ENCODE measurements around the gene HELZ.
"Not testable (repeated sequence)": the region's sequence is repeated elsewhere in the genome, so short reads cannot be mapped to it uniquely, and the experiment has no call there.

Gene HELZ

DNA sequence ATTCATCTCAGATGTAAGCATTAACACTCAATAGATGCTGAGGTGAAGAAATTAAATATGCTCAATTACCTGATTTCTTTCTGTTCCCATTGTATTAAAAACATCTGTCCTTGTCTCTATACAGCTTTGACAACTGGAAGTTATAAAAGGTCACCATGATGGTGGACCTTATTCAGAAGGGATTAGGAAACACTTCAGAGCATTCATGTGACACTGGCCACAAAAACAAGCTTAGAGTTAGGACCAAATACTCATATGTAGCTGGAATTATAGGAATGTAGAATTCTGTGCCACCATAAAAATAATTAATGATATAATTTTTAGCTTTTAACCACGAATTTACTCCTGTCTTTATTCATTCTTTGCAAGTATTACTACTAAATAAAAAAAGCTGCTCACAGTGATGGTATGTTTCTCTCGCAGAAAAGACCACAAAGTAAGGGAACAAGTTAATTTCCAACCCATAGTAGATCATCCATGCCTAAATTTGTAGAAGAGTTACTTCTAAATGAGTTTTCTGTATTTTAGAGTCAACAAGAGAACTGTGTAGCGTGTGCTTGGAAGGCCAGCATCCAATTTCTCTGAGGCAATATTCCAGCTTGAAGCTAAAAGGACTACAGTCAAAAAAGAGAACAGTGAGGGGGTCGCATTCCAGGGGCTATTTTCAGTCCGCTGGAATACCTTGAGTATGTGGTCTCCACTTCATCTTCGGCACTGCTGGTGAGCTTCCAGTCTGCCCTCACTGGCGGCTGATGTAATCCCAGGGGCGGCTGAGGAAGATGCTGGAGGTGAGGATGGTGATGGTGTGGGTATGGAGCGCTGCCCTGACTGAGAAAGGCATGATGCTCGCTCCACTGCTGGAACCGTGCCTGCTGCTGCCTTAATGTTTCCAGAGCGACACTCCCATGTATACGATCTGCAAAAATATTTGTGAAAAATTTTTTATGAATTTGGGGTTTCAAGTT lies 136.9 kb downstream of the HELZ start:
- no peak for DNase-seq

- no peak for DNase-seq
Measured at GRCh38 chr17:67107171-67107570, 137.8 kb downstream of the HELZ start.

DNA sequence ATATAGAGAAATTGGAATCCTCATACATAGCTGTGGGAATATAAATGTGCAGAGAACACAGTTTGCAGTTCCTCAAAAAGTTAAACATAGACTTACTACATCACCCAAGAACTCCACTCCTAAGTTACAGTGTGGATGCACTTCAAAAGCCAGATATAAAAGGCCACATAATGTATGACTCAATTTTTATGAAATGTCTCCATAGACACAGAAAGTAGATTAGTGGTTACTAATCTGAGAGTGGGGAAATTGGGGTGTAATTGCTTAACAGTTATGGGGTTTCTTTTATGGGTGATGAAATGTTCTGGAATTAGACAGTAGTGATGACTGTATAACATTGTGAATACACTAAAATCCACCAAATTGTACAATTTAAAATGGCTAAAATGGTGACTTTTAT lies 139.8 kb downstream of the HELZ start:
- no peak for DNase-seq

DNA sequence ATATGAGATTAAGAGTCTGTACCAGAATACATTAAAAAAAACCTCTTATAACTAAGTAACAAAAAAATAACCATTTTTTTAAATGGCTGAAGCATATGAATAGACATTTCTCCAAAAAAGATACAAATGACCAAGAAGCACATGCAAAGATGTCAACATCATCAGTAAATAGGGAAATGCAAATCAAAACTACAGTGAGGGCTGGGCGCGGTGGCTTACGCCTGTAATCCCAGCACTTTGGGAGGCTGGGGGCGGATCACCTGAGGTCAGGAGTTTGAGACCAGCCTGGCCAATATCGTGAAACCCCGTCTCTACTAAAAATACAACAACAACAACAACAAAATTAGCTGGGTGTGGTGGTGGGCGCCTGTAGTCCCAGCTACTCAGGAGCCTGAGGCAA lies 140.4 kb downstream of the HELZ start:
- DNase-seq, result not testable (repeated sequence)

DNA sequence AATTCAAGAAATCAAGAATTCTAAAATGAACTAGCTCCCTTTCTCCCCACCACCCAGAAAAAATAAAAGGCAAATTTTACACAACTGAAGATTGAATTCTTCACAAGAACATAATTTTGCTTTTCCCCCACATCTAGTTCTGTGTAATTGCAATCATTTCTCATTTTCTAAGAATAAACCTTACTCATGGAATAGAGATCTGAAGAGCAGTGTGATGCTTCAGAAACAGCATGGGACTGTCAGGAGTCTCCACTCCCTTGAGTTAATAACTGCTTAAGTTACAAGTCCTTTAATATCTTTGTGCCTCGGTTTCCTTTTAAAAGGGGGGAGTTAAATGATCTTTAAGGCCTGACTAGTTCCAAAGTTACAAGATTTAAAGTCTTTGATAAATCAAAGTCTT lies 147.0 kb downstream of the HELZ start:
- no peak for DNase-seq

- DNase-seq, result no peak
Measured at GRCh38 chr17:67096609-67097008, 148.4 kb downstream of the HELZ start.

DNA sequence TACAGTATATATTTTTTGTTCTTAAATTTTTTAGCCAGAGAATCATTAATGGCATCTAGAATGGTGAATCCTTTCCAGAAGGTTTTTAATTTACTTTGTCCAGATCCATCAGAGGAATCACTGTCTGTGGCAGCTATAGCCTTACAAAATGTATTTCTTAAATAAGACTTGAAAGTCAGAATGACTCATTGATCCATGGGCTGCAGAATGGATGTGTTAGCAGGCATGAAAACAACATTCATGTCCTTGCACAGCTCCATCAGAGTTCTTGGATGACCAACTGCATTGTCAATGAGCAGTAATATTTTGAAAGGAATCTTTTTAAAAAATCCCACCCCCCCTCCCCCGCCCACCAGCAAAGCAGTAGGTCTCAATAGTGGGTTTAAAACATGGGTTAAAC lies 149.2 kb downstream of the HELZ start:
- DNase-seq, result no peak

DNA sequence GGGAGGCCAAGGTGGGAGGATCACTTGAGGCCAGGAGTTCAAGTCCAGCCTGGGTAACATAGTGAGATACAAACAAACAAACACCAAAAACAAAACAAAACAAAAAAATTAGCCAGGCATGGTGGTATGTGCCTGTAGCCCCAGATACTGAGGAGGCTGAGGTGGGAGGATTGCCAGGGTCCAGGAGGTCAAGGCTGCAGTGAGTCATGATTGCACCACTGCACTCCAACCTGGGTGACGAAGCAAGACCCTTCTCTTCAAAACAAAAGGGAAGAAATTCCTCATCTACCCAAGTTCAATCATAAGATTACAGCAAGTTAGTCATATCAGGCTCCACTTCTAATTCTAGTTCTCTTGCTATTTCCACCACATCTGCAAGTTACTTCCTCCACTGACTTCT lies 149.7 kb downstream of the HELZ start:
- DNase-seq, result not testable (repeated sequence)

GRCh38 chr17:67093348-67093747 lies 151.6 kb downstream of the HELZ start:
- no peak for DNase-seq

GRCh38 chr17:67092710-67093109 lies 152.3 kb downstream of the HELZ start:
- not testable (repeated sequence) for DNase-seq

DNA sequence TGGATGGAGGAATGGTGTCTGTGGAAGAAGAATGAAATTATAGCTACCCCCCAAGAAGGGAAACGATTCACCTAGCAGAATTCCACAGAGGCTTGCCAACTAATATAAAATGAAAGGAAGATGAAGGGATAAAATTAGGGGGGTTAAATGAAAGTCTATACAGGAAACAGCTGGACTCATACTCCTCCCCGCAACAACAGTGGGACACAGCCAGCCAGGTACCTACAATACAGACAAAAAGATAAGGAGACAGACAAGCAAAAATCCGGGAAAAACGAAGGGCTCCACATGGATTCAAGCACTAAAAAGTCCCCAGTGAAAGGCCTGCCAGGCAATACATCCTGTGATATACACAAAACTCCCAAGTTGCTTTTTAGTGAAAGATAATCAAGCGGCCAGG lies 152.7 kb downstream of the HELZ start:
- DNase-seq, result no peak

DNA sequence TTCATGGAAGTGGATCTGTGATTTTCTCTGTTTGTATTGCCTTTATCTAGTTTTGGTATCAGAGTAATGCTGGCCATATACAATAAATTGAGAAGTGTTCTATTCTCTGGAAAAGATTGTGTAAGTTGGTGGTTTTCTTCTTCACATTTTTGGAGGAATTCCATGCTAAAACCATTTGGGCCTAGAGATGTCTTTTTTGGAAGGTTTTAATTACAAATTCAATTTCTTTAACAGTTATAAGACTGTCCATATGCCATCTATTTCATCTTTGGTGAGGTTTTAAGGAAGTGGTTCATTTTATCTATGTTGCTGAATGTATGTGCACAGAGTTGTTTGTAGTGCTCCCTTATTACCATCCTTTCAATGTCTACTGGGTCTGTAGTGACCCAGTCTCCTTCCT lies 154.7 kb downstream of the HELZ start:
- DNase-seq, result no peak

GRCh38 chr17:67088639-67089038 lies 156.4 kb downstream of the HELZ start:
- no peak for DNase-seq

GRCh38 chr17:67085406-67085805 lies 159.6 kb downstream of the HELZ start:
- no peak for DNase-seq

- no peak for DNase-seq
Measured at GRCh38 chr17:67082107-67082506, 162.9 kb downstream of the HELZ start.

DNA sequence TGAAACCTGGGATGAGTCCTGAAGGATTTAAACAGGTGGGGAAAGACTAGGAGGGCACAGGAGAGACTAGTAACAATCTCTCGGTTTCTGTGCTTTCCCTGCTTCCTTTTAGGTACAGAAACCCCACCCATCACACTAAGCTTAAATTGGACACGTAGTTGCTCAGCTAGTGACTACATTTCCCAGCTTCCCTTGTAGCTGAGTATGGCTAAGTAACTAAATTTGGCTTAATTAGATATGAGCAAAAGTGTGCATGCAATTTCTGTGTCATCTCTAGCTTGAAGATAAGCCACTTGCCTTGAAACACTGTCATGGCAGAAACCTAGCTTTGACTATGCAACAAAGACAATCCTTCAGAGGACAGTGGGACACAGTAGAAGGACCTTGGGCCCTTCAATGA lies 164.2 kb downstream of the HELZ start:
- DNase-seq, result no peak

DNA sequence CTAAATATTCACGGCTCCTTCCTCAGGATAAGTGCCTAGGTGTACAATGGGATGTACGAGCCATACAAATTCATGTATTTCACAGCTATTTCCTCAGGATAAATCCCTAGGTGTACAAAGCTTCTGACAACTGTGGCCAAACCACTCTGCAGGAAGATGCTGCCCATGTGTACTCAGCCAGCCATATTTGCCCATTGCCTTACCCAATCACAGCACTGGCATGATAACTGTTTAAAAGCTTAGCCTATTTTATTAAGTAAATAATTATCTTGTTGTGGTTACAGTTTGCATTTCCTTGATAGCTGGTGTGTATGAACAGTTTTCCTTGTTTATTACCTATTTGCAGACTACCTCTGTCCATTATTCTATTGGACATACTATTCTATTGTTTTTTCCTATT lies 165.5 kb downstream of the HELZ start:
- no peak for DNase-seq

DNA sequence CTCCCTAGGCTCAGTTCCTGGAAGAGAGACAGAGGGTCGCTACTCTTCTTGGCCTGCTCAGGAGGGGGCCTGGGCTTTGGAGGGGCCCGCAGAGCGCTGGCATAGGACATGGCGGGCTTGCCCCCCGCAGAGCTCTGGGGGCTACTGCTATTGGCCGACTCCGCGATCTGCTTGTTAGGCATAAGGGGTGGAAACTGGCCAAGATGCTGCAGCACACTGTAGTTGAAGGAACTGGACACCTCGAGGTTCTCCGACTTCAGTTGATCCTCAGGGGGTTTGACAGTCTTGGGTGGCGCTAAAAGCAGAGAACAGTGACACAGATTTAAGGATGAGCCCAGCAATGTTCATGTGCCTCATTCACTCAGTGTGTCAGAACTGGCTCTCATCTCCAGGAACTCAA lies 166.7 kb downstream of the HELZ start:
- DNase-seq, result no peak

DNA sequence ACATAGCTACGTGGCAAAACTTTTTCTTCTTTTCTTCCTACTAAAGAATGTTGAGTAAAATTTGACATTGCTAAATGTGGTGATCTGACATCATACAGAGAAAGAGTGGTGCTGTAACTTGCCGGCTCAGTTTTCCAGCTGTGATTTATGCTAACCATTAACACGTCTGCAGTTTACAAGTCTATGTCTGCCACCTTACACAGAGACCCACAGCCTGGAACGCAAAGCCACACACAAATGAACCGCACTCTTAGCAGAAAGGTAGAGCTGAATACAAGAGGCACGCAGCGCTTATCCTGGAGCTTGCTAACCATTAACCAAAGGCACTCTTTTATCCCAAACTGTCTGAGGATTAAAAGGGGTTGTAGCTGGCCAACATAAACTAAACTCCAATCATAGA lies 168.7 kb downstream of the HELZ start:
- no peak for DNase-seq

GRCh38 chr17:67074781-67075180 lies 170.2 kb downstream of the HELZ start:
- DNase-seq, result no peak

GRCh38 chr17:67072885-67073284 lies 172.1 kb downstream of the HELZ start:
- no peak for DNase-seq

DNA sequence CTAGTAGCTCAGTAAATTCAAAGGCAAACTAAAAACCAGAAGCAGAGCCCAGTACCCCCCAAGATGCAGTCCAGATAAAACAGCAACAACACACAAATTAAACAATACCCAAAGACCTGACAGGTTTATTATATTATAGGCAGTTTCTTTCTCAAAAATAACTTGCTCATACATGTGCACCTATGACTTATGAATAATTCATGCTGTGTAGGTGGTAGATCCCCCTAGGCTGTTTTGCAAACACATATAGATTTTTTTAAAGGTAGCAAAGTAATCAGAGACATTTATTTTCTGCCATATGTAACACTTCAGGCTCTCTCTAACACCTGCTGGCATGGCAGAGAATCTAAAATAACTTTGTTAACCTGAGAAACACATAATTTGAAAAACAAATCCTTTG lies 173.4 kb downstream of the HELZ start:
- DNase-seq, result no peak

DNA sequence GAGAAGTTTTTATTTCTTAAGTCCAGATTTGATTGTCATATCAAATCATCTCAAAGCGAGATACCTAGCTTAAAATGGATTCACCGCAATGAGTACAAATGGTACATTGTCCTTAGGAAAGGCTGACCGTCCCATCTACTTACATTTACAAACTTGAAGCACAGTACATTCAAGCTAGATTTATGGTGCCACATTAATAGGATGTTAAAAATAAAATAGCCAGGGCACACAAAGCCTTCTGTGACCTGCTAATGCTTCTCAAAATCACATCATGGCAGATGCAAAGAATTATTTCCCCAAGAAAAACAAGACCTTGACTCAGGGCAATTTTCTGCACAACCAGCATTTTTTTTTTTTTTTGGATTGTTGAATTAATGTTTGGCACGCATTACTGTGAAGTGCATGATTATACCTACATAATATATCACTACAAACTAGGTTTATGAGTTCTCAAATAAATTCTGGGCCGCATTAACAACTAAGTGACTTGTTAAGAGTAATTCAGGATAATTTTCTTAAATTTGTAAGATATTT lies 175.3 kb downstream of the HELZ start:
- DNase-seq, result no peak

DNA sequence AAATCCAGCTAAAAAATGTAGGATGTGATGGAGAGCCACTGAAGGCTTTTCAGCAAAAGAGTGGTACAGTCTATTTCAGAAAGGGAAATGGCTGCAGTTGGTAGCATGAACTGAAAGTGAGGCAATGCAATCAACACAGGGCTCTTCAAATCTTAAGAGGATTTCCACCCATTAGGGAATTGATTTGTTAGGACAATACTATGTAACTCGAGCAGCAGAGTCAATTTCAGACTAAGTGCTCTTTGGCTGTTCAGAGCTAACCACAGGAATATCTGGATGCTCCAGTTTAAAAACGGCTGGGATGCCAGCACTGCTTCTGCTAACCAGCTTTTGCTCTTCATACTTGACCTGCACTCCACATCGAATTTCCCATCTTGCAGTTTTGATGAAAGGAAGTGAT lies 176.0 kb downstream of the HELZ start:
- DNase-seq, result no peak
